Testis (tissue), 2 donors: ENCODE measurements around the gene PLPPR1.

Experiments used
- CTCF ChIP-seq, 3 experiments: fragments of 450-650 bp in 2 of 3; fragments of 200-600 bp in 1 of 3; sonication (generic) in 1 of 3; IDR thresholded peaks; one replicate each; pipeline ENCODE4 v1.5.1; 2016 to 2019; ENCODE audit warnings: antibody characterized with exemption in 3 of 3, mild to moderate bottlenecking in 2 of 3, moderate library complexity in 1 of 3
- POLR2A ChIP-seq: fragments of 450-650 bp; IDR thresholded peaks from one replicate; pipeline ENCODE4 v1.6.1; 2017; ENCODE audit warnings: antibody characterized with exemption, mild to moderate bottlenecking, moderate library complexity

- TF ChIP-seq CTCF (IDR thresholded peaks at IDR 0.05) (no peak), POLR2A (no peak)
Measured at GRCh38 chr9:101309139-101309538, 280.6 kb downstream of the PLPPR1 start.
